NCI-H345 treated with DMSO at 0.1 percent for 48 hours (cell line): ENCODE data around the gene TXNL4A.

Source experiments
- DNase-seq: peaks from one replicate; lab custom pipeline; 2025; ENCODE audit not compliant: unreplicated experiment; lab: John Stamatoyannopoulos, UW

TXNL4A gene

GRCh38 chr18:79964330-79965118, 23.8 kb downstream of the TXNL4A start, which contains the start of gene HSBP1L1:
TSS of gene HSBP1L1 (plus strand) at chr18:79964643. CDS start at chr18:79964736, 93 bp downstream.
- DNase-seq = peak; percentile 21

DNA sequence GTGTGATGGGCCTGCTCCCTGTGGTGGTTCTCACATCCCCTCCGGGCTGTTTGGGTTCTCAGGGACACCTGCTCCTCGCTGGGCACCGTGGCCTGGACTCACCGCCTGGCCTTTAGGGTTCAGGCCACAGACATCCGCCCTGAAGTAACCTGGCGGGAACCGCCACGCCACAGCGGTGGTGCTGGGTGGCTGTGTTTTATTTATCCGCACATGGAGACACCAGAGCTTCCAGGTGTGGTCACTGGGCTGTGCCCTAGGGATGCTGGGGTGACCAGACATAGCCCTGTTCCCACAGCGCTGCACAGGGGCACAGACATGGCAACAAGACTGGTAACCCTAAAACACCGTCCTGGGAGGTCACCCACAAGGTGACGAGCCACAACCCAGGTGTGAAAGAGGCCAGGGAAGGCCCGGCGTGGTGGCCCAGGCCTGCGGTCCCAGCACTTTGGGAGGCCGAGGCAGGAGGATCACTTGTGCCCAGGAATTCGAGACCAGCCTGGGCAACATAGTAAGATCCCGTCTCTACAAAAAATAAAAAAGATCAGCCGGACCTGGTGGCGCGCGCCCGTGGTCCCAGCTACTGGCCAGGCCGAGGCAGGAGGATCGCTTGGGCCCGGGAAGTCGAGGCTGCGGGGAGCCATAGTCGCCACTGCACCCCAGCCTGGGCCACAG, 24.6 kb downstream of the TXNL4A start:
- DNase-seq = no peak

GRCh38 chr18:79962835-79963657, 25.3 kb downstream of the TXNL4A start:
- no peak for DNase-seq

DNA sequence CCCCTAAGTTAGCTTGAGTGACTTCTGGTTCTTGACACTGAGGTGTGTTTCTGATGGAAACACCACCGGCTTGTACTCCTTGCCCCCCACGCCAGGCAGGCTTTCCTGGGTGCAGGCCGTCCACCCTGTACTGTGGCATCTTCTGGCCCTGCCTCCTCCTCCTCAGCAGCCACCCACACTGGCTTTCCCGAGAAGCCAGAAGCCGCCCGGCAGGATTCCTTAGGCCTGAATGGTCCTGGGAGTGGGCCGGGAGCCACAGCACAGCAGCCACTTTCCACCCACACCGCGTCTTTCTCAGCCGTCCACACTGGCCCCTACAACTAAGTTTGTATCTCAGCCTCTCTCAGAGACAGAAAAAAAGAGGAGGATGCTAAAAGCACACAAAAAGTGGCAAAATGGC, 26.1 kb downstream of the TXNL4A start:
- DNase-seq = no peak

GRCh38 chr18:79961527-79962291, 26.7 kb downstream of the TXNL4A start:
- no peak for DNase-seq

DNA sequence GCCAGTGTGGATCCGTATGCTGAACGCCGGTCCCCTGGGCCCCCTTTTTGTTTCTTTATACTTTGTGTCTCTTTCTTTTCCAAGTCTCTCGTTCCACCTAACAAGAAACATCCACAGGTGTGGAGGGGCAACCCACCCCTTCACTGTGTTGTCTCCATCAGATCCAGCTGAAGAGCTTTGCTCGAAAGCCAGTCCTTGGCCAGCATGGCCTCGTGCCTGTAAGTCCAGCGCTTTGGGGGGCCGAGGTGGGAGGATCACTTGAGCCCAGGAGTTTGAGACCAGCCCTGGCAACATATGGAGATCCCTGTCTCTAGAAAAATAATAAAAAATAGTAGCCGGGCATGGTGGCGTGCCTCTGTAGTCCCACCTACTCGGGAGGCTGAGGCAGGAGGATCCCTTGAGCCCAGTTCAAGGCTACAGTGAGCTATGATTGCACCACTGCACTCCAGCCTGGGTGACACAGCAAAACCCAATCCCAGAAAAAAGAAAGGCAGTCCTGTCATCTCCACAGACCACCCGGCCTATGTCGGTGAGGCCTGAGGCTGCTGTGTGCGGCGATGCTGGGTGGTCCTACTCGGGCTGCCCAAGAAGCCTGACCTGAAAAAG, 27.3 kb downstream of the TXNL4A start:
- DNase-seq = no peak

DNA sequence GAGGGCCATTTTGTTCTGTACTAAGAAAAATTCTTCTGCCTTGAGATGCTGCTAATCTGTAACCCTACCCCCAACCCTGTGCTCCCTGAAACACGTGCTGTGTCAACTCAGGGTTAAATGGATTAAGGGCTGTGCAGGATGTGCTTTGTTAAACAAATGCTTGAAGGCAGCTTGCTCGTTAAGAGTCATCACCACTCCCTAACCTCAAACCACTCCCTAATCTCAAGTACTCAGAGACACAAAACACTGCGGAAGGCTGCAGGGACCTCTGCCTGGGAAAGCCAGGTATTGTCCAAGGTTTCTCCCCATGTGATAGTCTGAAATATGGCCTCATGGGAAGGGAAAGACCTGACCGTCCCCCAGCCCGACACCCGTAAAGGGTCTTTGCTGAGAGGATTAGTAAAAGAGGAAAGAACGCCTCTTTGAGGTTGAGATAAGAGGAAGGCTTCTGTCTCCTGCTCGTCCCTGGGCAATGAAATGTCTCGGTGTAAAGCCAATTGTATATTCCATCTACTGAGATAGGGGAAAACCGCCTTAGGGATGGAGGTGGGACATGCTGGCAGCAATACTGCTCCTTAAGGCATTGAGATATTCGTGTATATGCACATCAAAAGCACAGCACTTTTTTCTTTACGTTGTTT, 28.1 kb downstream of the TXNL4A start:
- DNase-seq = peak; percentile 35

- no peak for DNase-seq
Measured at GRCh38 chr18:79958981-79959380, 29.4 kb downstream of the TXNL4A start.

- DNase-seq = no peak
Measured at GRCh38 chr18:79956276-79956675, 32.1 kb downstream of the TXNL4A start.

GRCh38 chr18:79955302-79956075, 32.9 kb downstream of the TXNL4A start:
- DNase-seq = no peak

DNA sequence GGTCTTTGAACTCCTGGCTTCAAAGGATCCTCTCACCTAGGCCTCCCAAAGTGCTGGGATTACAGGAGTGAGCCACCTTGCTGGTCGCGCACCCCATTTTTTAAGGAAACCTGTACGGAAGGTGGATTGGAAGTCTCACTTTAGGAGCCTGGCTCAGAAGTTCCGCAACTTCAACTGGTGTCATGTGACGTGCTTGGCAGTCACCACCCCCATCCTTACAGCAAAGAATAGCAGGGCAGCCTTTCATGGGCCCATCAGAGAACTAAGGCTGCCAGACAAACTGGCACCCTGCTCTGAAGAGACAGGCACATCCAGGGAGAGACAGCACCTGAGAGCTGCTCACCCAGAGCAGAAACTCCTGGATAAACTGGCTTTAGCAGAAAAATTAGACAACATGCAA, 33.6 kb downstream of the TXNL4A start:
- DNase-seq = no peak

- DNase-seq = no peak
Measured at GRCh38 chr18:79953971-79954651, 34.3 kb downstream of the TXNL4A start.

- DNase-seq = no peak
Measured at GRCh38 chr18:79952996-79953559, 35.3 kb downstream of the TXNL4A start.

DNA sequence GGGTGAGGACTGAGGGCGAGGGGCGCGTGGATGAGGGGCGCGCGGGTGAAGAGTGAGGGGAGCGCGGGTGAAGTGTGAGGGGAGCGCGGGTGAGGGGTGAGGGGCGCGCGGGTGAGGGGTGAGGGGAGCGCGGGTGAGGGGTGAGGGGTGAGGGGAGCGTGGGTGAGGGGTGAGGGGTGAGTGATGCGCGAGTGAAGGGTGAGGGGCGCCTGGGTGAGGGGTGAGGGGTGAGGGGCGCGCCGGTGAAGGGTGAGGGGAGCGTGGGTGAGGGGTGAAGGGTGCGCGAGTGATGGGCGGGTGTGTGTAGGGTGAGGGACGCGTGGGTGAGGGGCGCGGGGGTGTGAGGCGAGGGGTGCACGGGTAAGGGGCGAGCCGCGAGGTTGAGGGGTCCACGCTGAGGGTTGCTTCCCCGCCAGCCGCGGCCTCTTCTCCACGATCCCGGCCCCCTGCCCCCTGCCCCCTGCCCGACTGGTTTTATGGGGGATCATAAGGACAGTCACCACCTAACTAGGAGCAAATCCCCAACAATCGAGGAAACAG, 35.8 kb downstream of the TXNL4A start:
- DNase-seq = no peak

- DNase-seq = peak; percentile 69
Measured at GRCh38 chr18:79951545-79952455, 36.6 kb downstream of the TXNL4A start, which contains the start of gene SLC66A2. TSS of gene SLC66A2 (minus strand) at chr18:79951653. CDS start at chr18:79950926, 727 bp downstream.

- DNase-seq = no peak
Measured at GRCh38 chr18:79950515-79951341, 37.6 kb downstream of the TXNL4A start.
